Neural progenitor cell (in vitro differentiated cells): Measurements from ENCODE around the gene PRXL2A. TPM values are rescaled to one million over a fixed set of nuclear protein-coding genes. Genes with fewer than 3 reads are reported as not detected.

ENCODE experiments used
- DNase-seq: peaks from one replicate; pipeline ENCODE4 v3.0.0-alpha.2; 2016; ENCODE audit warnings: low spot score
- H2AFZ ChIP-seq: fragments of 200-600 bp; sonication (generic); replicated peaks from 2 replicates; pipeline ENCODE4 v1.6.1; 2016; ENCODE audit warnings: antibody characterized with exemption
- H3F3A ChIP-seq: fragments of 200-600 bp; sonication (generic); 2 replicates; pipeline ENCODE4 v1.6.1; 2016; ENCODE audit warnings: antibody characterized with exemption, low read depth
- H3K27ac ChIP-seq: fragments of 200-600 bp; sonication (generic); 2 replicates; pipeline ENCODE4 v1.5.1; 2016; ENCODE audit warnings: mild to moderate bottlenecking
- H3K27me3 ChIP-seq: fragments of 200-600 bp; sonication (generic); 2 replicates; pipeline ENCODE4 v1.6.1; 2016; ENCODE audit warnings: mild to moderate bottlenecking, moderate library complexity
- H3K36me3 ChIP-seq: fragments of 200-600 bp; sonication (generic); 2 replicates; pipeline ENCODE4 v1.5.1; 2016
- H3K4me1 ChIP-seq: fragments of 200-600 bp; sonication (generic); 2 replicates; pipeline ENCODE4 v1.6.1; 2016; ENCODE audit warnings: mixed run types
- H3K4me2 ChIP-seq: fragments of 200-600 bp; sonication (generic); 2 replicates; pipeline ENCODE4 v1.6.1; 2016
- H3K4me3 ChIP-seq: fragments of 200-600 bp; sonication (generic); 2 replicates; pipeline ENCODE4 v1.5.1; 2016
- H3K79me2 ChIP-seq: fragments of 200-600 bp; sonication (generic); 2 replicates; pipeline ENCODE4 v1.6.1; 2016; ENCODE audit warnings: low read depth
- H3K9ac ChIP-seq: fragments of 200-600 bp; sonication (generic); 2 replicates; pipeline ENCODE4 v1.6.1; 2016
- H3K9me3 ChIP-seq: fragments of 200-600 bp; sonication (generic); 2 replicates; pipeline ENCODE4 v1.5.1; 2016; ENCODE audit warnings: low read depth
- H4K20me1 ChIP-seq: fragments of 200-600 bp; sonication (generic); 2 replicates; pipeline ENCODE4 v1.6.1; 2016; ENCODE audit warnings: low read depth
- H3K27ac Mint-ChIP-seq: 3 replicates; pipeline ENCODE4 v1.8.0; 2021; ENCODE audit warnings: mixed read lengths
- H3K27me3 Mint-ChIP-seq: 2 replicates; pipeline ENCODE4 v1.8.0; 2022; ENCODE audit warnings: low read depth, mild to moderate bottlenecking, inconsistent platforms, moderate library complexity, mixed read lengths; ENCODE audit not compliant: insufficient read depth
- H3K36me3 Mint-ChIP-seq: 3 replicates; pipeline ENCODE4 v1.8.0; 2021; ENCODE audit warnings: mixed read lengths
- H3K4me1 Mint-ChIP-seq: 3 replicates; pipeline ENCODE4 v1.8.0; 2021; ENCODE audit warnings: mixed read lengths
- H3K4me3 Mint-ChIP-seq: 3 replicates; pipeline ENCODE4 v1.8.0; 2021; ENCODE audit warnings: mild to moderate bottlenecking, moderate library complexity, mixed read lengths
- H3K9me3 Mint-ChIP-seq: 3 replicates; pipeline ENCODE4 v1.8.0; 2020; ENCODE audit warnings: mixed read lengths
- EZH2 ChIP-seq: fragments of 200-600 bp; sonication (generic); IDR thresholded peaks from 2 replicates; pipeline ENCODE4 v1.6.1; 2017; ENCODE audit warnings: antibody characterized with exemption, mild to moderate bottlenecking, moderate library complexity
- EZH2phosphoT487 ChIP-seq: fragments of 200-600 bp; sonication (generic); IDR thresholded peaks from 2 replicates; pipeline ENCODE4 v1.6.1; 2017; ENCODE audit warnings: antibody characterized with exemption
- total RNA-seq: library from RNA; depleted of rRNA; stranded (reverse); fragments of >200 nt; gene quantifications from 2 replicates; pipeline ENCODE4 v1.2.3, GENCODE V29; 2015; ENCODE audit warnings: low replicate concordance
- TF ChIP-seq, protein P1 (sequence below): fragments of 200-600 bp; sonication (generic); IDR thresholded peaks from 2 replicates; pipeline ENCODE4 v1.5.1; 2017; ENCODE audit warnings: antibody characterized with exemption, mild to moderate bottlenecking

Gene PRXL2A
- total RNA-seq, 1 donor from 2014 or later, result 107 TPM

DNA sequence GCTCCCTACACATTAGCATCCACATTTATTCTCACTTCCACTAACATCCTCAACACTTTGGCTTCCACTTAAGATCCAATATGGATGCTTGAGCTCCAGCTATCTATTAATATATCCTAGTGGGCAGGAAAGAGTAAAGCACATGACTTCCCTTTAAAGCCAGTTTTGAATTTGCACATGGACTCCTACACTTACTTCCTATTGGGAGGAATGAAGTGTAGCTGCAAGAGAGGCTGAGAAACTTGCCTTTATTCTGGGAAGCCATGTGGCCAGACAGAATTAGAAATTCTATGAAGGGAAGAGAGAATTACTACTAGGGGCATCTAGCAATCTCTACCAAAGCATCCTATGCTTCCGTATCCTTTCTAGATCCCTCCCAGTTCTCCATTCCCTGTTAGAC is 42.8 kb downstream of the PRXL2A start:
- TF ChIP-seq, protein P1, sequence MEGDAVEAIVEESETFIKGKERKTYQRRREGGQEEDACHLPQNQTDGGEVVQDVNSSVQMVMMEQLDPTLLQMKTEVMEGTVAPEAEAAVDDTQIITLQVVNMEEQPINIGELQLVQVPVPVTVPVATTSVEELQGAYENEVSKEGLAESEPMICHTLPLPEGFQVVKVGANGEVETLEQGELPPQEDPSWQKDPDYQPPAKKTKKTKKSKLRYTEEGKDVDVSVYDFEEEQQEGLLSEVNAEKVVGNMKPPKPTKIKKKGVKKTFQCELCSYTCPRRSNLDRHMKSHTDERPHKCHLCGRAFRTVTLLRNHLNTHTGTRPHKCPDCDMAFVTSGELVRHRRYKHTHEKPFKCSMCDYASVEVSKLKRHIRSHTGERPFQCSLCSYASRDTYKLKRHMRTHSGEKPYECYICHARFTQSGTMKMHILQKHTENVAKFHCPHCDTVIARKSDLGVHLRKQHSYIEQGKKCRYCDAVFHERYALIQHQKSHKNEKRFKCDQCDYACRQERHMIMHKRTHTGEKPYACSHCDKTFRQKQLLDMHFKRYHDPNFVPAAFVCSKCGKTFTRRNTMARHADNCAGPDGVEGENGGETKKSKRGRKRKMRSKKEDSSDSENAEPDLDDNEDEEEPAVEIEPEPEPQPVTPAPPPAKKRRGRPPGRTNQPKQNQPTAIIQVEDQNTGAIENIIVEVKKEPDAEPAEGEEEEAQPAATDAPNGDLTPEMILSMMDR, result no peak
- TF ChIP-seq EZH2phosphoT487, result no peak
- Histone ChIP-seq H3K9ac (no peak overlapping the region), H3K79me2 (peaks cover 18% of the 10 kb centered on the region), H2AFZ (no peak overlapping the region), H3K27me3 (no peaks in the 10 kb centered on the region), H3K4me1 (peaks cover 19% of the 10 kb centered on the region), H3F3A (peaks cover 21% of the 10 kb centered on the region), H3K4me2 (no peak overlapping the region), H4K20me1 (peaks cover 16% of the 10 kb centered on the region), H3K27ac (no peak overlapping the region), H3K4me3 (no peak overlapping the region), H3K9me3 (no peaks in the 10 kb centered on the region), H3K36me3 (no peaks in the 10 kb centered on the region)
- Mint-ChIP-seq H3K27ac (no peak overlapping the region), H3K4me1 (peaks cover 30% of the 10 kb centered on the region), H3K4me3 (no peak overlapping the region), H3K36me3 (no peaks in the 10 kb centered on the region), H3K27me3 (peaks cover 11% of the 10 kb centered on the region), H3K9me3 (no peaks in the 10 kb centered on the region)
- DNase-seq, result no peak

DNA sequence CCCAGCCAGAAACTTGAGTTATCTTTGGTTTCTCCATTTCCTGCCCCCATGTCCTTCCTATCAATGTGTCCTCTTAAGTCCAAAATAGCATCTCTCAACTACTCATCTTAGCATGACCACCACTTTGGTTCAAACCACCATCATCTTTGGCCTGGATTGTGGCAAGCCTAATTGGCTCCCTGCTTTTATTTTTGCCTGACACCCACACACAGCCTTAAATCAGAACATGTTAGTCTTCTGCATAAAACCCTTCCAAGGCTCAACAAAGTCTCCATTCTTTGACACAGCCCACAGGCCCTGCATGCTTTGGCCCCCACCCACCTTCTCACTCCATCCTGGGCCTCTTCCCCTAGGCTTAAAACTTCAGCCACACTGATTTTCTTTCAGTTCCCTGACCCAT is 43.7 kb downstream of the PRXL2A start:
- H3K9me3 Mint-ChIP-seq, result no peaks in the 10 kb centered on the region
- no peaks in the 10 kb centered on the region for H3K27me3 ChIP-seq
- no peak overlapping the region for H3K27ac Mint-ChIP-seq
- TF ChIP-seq, protein P1, result no peak
- no peak for TF ChIP-seq EZH2
- TF ChIP-seq EZH2phosphoT487, result no peak
- peaks cover 21% of the 10 kb centered on the region for H3F3A ChIP-seq
- H3K4me3 ChIP-seq, result no peak overlapping the region
- H3K9ac ChIP-seq, result no peak overlapping the region
- peaks cover 27% of the 10 kb centered on the region for H3K79me2 ChIP-seq
- DNase-seq, result no peak
- H4K20me1 ChIP-seq, result peaks cover 25% of the 10 kb centered on the region
- H3K27me3 Mint-ChIP-seq, result peaks cover 12% of the 10 kb centered on the region
- no peak overlapping the region for H3K27ac ChIP-seq
- H3K9me3 ChIP-seq, result no peaks in the 10 kb centered on the region
- peaks cover 19% of the 10 kb centered on the region for H3K4me1 ChIP-seq
- H3K4me3 Mint-ChIP-seq, result no peak overlapping the region
- peak overlapping the region; percentile 19 for H3K4me2 ChIP-seq
- no peak overlapping the region for H2AFZ ChIP-seq
- H3K36me3 ChIP-seq, result no peaks in the 10 kb centered on the region
- H3K36me3 Mint-ChIP-seq, result no peaks in the 10 kb centered on the region
- H3K4me1 Mint-ChIP-seq, result peaks cover 28% of the 10 kb centered on the region

DNA sequence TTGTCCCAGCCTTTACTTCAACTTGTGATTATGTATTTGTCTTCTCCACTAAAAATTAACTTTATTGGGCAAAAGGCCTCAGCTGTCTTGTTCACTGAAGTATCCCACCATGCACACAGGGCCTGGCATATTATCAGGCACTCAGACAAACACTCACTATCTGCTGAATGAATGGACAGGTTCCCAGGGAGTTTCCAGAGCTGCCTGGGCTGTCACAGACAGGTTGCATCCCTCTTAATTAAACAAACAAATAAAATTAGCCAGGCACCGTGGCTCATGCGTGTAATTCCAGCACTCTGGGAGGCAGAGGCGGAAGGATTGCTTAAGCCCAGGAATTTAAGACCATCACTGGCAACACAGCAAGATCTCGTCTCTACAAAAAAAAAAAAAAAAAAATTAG is 44.3 kb downstream of the PRXL2A start:
- Histone ChIP-seq H3K9me3 (no peaks in the 10 kb centered on the region), H3K27ac (no peak overlapping the region), H2AFZ (no peak overlapping the region), H3F3A (peaks cover 21% of the 10 kb centered on the region), H3K4me1 (peaks cover 21% of the 10 kb centered on the region), H3K36me3 (no peaks in the 10 kb centered on the region), H4K20me1 (peaks cover 31% of the 10 kb centered on the region), H3K4me3 (no peak overlapping the region), H3K4me2 (peak overlapping the region; percentile 19), H3K79me2 (peaks cover 33% of the 10 kb centered on the region), H3K27me3 (no peaks in the 10 kb centered on the region), H3K9ac (no peak overlapping the region)
- H3K4me1 Mint-ChIP-seq, result peaks cover 25% of the 10 kb centered on the region
- no peak for DNase-seq
- H3K9me3 Mint-ChIP-seq, result no peaks in the 10 kb centered on the region
- TF ChIP-seq EZH2 (no peak), EZH2phosphoT487 (no peak)
- TF ChIP-seq, protein P1, result no peak
- H3K27ac Mint-ChIP-seq, result no peak overlapping the region
- no peaks in the 10 kb centered on the region for H3K36me3 Mint-ChIP-seq
- H3K4me3 Mint-ChIP-seq, result no peak overlapping the region
- H3K27me3 Mint-ChIP-seq, result peaks cover 12% of the 10 kb centered on the region
